WTC11 (cell line): ENCODE results near the gene SUPT5H.

Experiments used
- CBFB ChIP-seq: sonication (generic); formaldehyde crosslinking; IDR thresholded peaks from 2 replicates; pipeline ENCODE4 v1.8.1; 2022; ENCODE audit warnings: mild to moderate bottlenecking, low read depth, missing genetic modification reagents
- CTCF ChIP-seq: fragments of 200-600 bp; IDR thresholded peaks from 2 replicates; pipeline ENCODE4 v1.8.0; 2022; ENCODE audit warnings: antibody characterized with exemption
- FOXP4 ChIP-seq: sonication (generic); formaldehyde crosslinking; IDR thresholded peaks from 2 replicates; pipeline ENCODE4 v1.8.0; 2022; ENCODE audit warnings: mild to moderate bottlenecking, missing genetic modification reagents
- HMGXB4 ChIP-seq: sonication (generic); formaldehyde crosslinking; IDR thresholded peaks from 2 replicates; pipeline ENCODE4 v1.8.1; 2023; ENCODE audit warnings: mild to moderate bottlenecking, moderate library complexity, missing genetic modification reagents
- MAX ChIP-seq: sonication (generic); formaldehyde crosslinking; IDR thresholded peaks from 2 replicates; pipeline ENCODE4 v1.8.0; 2022; ENCODE audit warnings: mild to moderate bottlenecking, missing genetic modification reagents
- NFYB ChIP-seq: sonication (generic); formaldehyde crosslinking; conservative IDR thresholded peaks from 2 replicates; pipeline ENCODE4 v1.8.0; 2022; ENCODE audit warnings: low read depth, missing genetic modification reagents
- SOX15 ChIP-seq: fragments of 250-450 bp; sonication (Bioruptor Pico); IDR thresholded peaks from 2 replicates; pipeline ENCODE4 v1.9.0; 2021; ENCODE audit warnings: mild to moderate bottlenecking
- USF2 ChIP-seq: sonication (generic); formaldehyde crosslinking; IDR thresholded peaks from 2 replicates; pipeline ENCODE4 v1.8.1; 2023; ENCODE audit warnings: mild to moderate bottlenecking, missing genetic modification reagents, moderate library complexity

GRCh38 chr19:39416152-39417120 is 28.9 kb upstream of the SUPT5H start:
- no peak for TF ChIP-seq CTCF
- no peak for TF ChIP-seq HMGXB4
- TF ChIP-seq FOXP4: no peak
- TF ChIP-seq MAX (CRISPR knock-in tag): no peak
- TF ChIP-seq USF2 (CRISPR knock-in tag): no peak
- TF ChIP-seq CBFB: no peak
- no peak for TF ChIP-seq NFYB (CRISPR knock-in tag)
- no peak for TF ChIP-seq SOX15 (CRISPR knock-in tag)
